ENCODE data around the gene PSEN1. TPM values are rescaled to one million over a fixed set of nuclear protein-coding genes. Genes with fewer than 3 reads are reported as not detected.

Gene PSEN1
- polyA plus RNA-seq, 1 donor (not counting 4 experiments of a cell fraction or from before 2014, with no cell fraction given) = 32.6 TPM

DNA sequence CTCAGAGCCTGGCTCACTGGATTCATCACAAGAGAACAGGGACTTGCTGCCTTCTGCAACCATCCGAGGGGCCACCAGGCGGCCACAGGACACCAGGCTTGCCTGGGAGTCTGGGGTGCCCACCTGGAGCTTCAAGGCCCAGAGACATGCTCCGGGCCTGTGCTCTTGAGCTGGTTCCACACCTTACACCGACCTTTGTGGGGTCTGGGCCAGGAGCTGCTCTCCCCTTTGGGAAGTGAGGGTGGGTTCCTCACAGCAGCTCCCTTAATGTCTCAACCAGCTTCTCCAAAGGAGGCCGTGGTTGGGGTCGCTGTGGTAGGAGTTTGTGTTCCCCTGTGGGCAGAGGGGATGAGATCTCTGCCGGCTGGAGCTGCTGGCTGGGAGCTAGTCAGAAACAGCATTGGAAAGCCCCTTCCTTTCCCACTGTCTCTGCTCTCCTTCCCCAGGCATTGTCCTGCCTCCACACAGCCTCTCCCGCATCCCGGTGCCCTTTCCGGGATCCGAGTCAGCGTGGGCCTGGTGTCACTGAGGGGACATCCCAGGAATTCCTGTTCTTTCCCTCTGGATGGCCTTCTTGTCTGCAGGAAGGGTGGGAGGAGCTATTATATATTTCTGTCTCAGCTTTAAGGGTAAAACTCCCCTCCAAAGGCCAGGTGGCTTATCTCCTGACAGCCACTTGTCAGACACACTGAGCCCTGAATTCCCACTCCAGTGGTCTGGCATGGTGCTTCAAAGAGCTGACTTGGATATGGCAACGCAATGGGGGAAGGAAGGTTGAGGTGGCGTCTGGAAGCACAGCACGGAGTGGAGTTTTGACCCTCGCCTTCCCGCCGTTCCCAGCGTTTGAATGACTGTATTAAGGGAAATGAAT, 95.9 kb downstream of the PSEN1 start:
- peaks cover 53% of the 10 kb centered on the region for H3K27me3 ChIP-seq (ENCODE audit: control insufficient read depth, extremely low read depth, insufficient read depth, low read length)
- FAIRE-seq (no peak), DNase-seq (ENCODE audit: low read depth, low spot score) (no peak)
- H3K4me2 ChIP-seq (ENCODE audit: control insufficient read depth, extremely low read depth, insufficient read depth, low read depth, low read length) = no peak overlapping the region
- peaks cover 15% of the 10 kb centered on the region for H3K4me1 ChIP-seq (ENCODE audit: control insufficient read depth, extremely low read depth, insufficient read depth, low read length)
- no peaks in the 10 kb centered on the region for H3K9me1 ChIP-seq (ENCODE audit: control insufficient read depth, extremely low read depth, insufficient read depth, low read length)
- H3K9ac ChIP-seq (ENCODE audit: control insufficient read depth, extremely low read depth, insufficient read depth, low read length) = no peak overlapping the region
- TF ChIP-seq EZH2 (IDR thresholded peaks at IDR 0.05; ENCODE audit: low read length) = no peak
- TF ChIP-seq, protein P1, sequence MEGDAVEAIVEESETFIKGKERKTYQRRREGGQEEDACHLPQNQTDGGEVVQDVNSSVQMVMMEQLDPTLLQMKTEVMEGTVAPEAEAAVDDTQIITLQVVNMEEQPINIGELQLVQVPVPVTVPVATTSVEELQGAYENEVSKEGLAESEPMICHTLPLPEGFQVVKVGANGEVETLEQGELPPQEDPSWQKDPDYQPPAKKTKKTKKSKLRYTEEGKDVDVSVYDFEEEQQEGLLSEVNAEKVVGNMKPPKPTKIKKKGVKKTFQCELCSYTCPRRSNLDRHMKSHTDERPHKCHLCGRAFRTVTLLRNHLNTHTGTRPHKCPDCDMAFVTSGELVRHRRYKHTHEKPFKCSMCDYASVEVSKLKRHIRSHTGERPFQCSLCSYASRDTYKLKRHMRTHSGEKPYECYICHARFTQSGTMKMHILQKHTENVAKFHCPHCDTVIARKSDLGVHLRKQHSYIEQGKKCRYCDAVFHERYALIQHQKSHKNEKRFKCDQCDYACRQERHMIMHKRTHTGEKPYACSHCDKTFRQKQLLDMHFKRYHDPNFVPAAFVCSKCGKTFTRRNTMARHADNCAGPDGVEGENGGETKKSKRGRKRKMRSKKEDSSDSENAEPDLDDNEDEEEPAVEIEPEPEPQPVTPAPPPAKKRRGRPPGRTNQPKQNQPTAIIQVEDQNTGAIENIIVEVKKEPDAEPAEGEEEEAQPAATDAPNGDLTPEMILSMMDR (optimal IDR thresholded peaks at IDR 0.05 in 1 of 3, IDR thresholded peaks at IDR 0.05 in 1 of 3, conservative IDR thresholded peaks at IDR 0.05 in 1 of 3; ENCODE audit: extremely low read depth in 1 of 3, insufficient read depth in 2 of 3, low read length in 3 of 3) = peak; percentile 16 to 52 (median 28)
- H3K36me3 ChIP-seq (ENCODE audit: control insufficient read depth in 2 of 2, extremely low read depth in 1 of 2, insufficient read depth in 2 of 2, low read length in 2 of 2) = no peaks in the 10 kb centered on the region
- H3K79me2 ChIP-seq (ENCODE audit: control insufficient read depth, insufficient read depth, low read length) = no peaks in the 10 kb centered on the region
- dilution Hi-C loops (cut with MboI; ENCODE audit: extremely low pct_ligation_motif_present, low sequenced_read_pairs) = no loop called here
- no peak overlapping the region for H2AFZ ChIP-seq (ENCODE audit: control insufficient read depth, low read length)
- no peaks in the 10 kb centered on the region for H3K9me3 ChIP-seq (ENCODE audit: control insufficient read depth, low read depth, low read length)
- no peak overlapping the region for H3K27ac ChIP-seq (ENCODE audit: control insufficient read depth, insufficient read depth, low read length)
- H4K20me1 ChIP-seq (ENCODE audit: control insufficient read depth, extremely low read depth, insufficient read depth, low read length) = peaks cover 2% of the 10 kb centered on the region
- no peak overlapping the region for H3K4me3 ChIP-seq (ENCODE audit: control insufficient read depth in 2 of 3, extremely low read depth in 1 of 3, insufficient read depth in 2 of 3, low read depth in 1 of 3, low read length in 3 of 3)

DNA sequence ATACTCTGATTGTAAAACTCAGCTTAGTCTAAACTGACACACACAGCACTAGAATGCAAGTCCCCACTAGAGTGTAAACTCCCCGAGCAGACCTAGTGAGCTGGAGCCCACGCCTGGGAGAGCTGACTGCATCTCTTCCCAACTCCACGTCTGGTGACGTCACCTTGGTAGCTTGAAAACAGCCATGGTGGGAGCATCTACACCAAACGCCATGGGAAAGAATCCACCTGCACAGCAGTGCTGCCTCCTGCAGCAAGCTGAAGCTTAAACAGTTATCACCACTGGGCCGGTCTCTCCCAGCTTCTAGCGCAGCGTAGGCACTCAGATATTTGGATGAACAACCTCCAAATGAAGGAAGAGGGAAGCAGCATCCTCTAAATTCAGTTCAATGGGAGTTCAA, 96.7 kb downstream of the PSEN1 start:
- dilution Hi-C loops (cut with MboI; ENCODE audit: extremely low pct_ligation_motif_present, low sequenced_read_pairs) = no loop called here

More for the DNA sequence above, 96.7 kb downstream of the PSEN1 start:
- Histone ChIP-seq H3K4me2 (ENCODE audit: control insufficient read depth, extremely low read depth, insufficient read depth, low read depth, low read length) (no peak overlapping the region), H3K79me2 (ENCODE audit: control insufficient read depth, insufficient read depth, low read length) (no peaks in the 10 kb centered on the region), H4K20me1 (ENCODE audit: control insufficient read depth, extremely low read depth, insufficient read depth, low read length) (peaks cover 3% of the 10 kb centered on the region), H3K27ac (ENCODE audit: control insufficient read depth, insufficient read depth, low read length) (no peak overlapping the region), H3K36me3 (ENCODE audit: control insufficient read depth in 2 of 2, extremely low read depth in 1 of 2, insufficient read depth in 2 of 2, low read length in 2 of 2) (no peaks in the 10 kb centered on the region), H3K9ac (ENCODE audit: control insufficient read depth, extremely low read depth, insufficient read depth, low read length) (no peak overlapping the region), H3K4me3 (ENCODE audit: control insufficient read depth in 2 of 3, extremely low read depth in 1 of 3, insufficient read depth in 2 of 3, low read depth in 1 of 3, low read length in 3 of 3) (no peak overlapping the region), H2AFZ (ENCODE audit: control insufficient read depth, low read length) (no peak overlapping the region), H3K27me3 (ENCODE audit: control insufficient read depth, extremely low read depth, insufficient read depth, low read length) (peaks cover 61% of the 10 kb centered on the region), H3K9me3 (ENCODE audit: control insufficient read depth, low read depth, low read length) (no peaks in the 10 kb centered on the region), H3K9me1 (ENCODE audit: control insufficient read depth, extremely low read depth, insufficient read depth, low read length) (no peaks in the 10 kb centered on the region), H3K4me1 (ENCODE audit: control insufficient read depth, extremely low read depth, insufficient read depth, low read length) (peaks cover 12% of the 10 kb centered on the region)
- no peak for TF ChIP-seq EZH2 (IDR thresholded peaks at IDR 0.05; ENCODE audit: low read length)
- TF ChIP-seq, protein P1 (optimal IDR thresholded peaks at IDR 0.05 in 1 of 3, IDR thresholded peaks at IDR 0.05 in 1 of 3, conservative IDR thresholded peaks at IDR 0.05 in 1 of 3; ENCODE audit: extremely low read depth in 1 of 3, insufficient read depth in 2 of 3, low read length in 3 of 3) = no peak
- DNase-seq (ENCODE audit: low read depth, low spot score) = no peak
- FAIRE-seq = no peak
